SK-N-SH (cell line): ENCODE measurements around the gene LEF1.

Source experiments
- EP300 ChIP-seq, 2 experiments: IDR thresholded peaks; 2 replicates each; pipeline versions ENCODE4 v1.4.0 to v1.6.1; 2012; ENCODE audit warnings: borderline replicate concordance in 1 of 2, low read depth in 1 of 2, low read length in 1 of 2
- FOXJ3 ChIP-seq: sonication (generic); formaldehyde crosslinking; IDR thresholded peaks from 2 replicates; pipeline ENCODE4 v1.5.1; 2020; ENCODE audit warnings: mild to moderate bottlenecking, missing genetic modification reagents
- MXI1 ChIP-seq: IDR thresholded peaks from 2 replicates; pipeline ENCODE4 v1.6.1; 2012; ENCODE audit warnings: mild to moderate bottlenecking, low read depth, low read length, improper control_type of control experiment
- SIN3A ChIP-seq: IDR thresholded peaks from 2 replicates; pipeline ENCODE4 v1.6.1; 2012; ENCODE audit warnings: low read depth, mild to moderate bottlenecking, low read length, moderate library complexity, borderline replicate concordance
- TAF1 ChIP-seq: IDR thresholded peaks from 2 replicates; pipeline ENCODE4 v1.6.1; 2012; ENCODE audit warnings: low read depth, mild to moderate bottlenecking, low read length, moderate library complexity, borderline replicate concordance
- YY1 ChIP-seq: IDR thresholded peaks from 2 replicates; pipeline ENCODE4 v1.4.0; 2012; ENCODE audit warnings: low read depth, mild to moderate bottlenecking
- TF ChIP-seq, protein P1 (sequence below): IDR thresholded peaks from 2 replicates; pipeline ENCODE4 v1.6.1; 2012; ENCODE audit warnings: mild to moderate bottlenecking, low read depth, low read length, moderate library complexity
- TF ChIP-seq, protein P2 (sequence below): fragments of 200-600 bp; sonication (generic); IDR thresholded peaks from 2 replicates; pipeline ENCODE4 v1.6.1; 2017; ENCODE audit warnings: antibody characterized with exemption, mild to moderate bottlenecking, moderate library complexity

DNA sequence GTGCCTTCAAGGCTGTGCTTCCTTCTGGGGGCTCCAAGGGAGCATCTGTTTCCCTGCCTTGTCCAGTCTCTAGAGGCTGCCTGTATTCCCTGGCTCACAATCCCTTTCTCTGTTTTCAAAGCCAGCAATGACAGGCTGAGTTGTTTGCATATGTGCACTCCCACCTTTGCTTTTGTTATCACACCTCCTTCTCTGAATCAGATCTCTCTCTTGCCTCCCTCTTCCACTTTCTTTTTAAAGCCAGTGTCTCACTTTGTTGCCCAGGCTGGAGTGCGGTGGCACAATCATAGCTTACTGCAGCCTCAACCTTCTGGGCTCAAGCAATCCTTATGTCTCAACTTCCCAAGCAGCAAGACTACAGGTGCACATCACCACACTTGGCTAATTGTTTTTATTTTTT lies 37.1 kb upstream of the LEF1 start:
- TF ChIP-seq, protein P1, sequence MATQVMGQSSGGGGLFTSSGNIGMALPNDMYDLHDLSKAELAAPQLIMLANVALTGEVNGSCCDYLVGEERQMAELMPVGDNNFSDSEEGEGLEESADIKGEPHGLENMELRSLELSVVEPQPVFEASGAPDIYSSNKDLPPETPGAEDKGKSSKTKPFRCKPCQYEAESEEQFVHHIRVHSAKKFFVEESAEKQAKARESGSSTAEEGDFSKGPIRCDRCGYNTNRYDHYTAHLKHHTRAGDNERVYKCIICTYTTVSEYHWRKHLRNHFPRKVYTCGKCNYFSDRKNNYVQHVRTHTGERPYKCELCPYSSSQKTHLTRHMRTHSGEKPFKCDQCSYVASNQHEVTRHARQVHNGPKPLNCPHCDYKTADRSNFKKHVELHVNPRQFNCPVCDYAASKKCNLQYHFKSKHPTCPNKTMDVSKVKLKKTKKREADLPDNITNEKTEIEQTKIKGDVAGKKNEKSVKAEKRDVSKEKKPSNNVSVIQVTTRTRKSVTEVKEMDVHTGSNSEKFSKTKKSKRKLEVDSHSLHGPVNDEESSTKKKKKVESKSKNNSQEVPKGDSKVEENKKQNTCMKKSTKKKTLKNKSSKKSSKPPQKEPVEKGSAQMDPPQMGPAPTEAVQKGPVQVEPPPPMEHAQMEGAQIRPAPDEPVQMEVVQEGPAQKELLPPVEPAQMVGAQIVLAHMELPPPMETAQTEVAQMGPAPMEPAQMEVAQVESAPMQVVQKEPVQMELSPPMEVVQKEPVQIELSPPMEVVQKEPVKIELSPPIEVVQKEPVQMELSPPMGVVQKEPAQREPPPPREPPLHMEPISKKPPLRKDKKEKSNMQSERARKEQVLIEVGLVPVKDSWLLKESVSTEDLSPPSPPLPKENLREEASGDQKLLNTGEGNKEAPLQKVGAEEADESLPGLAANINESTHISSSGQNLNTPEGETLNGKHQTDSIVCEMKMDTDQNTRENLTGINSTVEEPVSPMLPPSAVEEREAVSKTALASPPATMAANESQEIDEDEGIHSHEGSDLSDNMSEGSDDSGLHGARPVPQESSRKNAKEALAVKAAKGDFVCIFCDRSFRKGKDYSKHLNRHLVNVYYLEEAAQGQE = no peak
- TF ChIP-seq YY1 = no peak
- TF ChIP-seq, protein P2, sequence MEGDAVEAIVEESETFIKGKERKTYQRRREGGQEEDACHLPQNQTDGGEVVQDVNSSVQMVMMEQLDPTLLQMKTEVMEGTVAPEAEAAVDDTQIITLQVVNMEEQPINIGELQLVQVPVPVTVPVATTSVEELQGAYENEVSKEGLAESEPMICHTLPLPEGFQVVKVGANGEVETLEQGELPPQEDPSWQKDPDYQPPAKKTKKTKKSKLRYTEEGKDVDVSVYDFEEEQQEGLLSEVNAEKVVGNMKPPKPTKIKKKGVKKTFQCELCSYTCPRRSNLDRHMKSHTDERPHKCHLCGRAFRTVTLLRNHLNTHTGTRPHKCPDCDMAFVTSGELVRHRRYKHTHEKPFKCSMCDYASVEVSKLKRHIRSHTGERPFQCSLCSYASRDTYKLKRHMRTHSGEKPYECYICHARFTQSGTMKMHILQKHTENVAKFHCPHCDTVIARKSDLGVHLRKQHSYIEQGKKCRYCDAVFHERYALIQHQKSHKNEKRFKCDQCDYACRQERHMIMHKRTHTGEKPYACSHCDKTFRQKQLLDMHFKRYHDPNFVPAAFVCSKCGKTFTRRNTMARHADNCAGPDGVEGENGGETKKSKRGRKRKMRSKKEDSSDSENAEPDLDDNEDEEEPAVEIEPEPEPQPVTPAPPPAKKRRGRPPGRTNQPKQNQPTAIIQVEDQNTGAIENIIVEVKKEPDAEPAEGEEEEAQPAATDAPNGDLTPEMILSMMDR = no peak
- no peak for TF ChIP-seq TAF1
- no peak for TF ChIP-seq EP300 (IDR thresholded peaks at IDR 0.05; ENCODE audit: borderline replicate concordance in 1 of 2, low read depth in 1 of 2, low read length in 1 of 2)
- TF ChIP-seq SIN3A = no peak
- no peak for TF ChIP-seq FOXJ3 (CRISPR knock-in tag)
- no peak for TF ChIP-seq MXI1
